ENCODE results near the gene DACT2. TPM values are rescaled to one million over a fixed set of nuclear protein-coding genes. Genes with fewer than 3 reads are reported as not detected.

The DACT2 gene
- total and polyA plus RNA-seq, 10 of the 15 experiments (the other 5 are each of a cell fraction or from before 2014, with no cell fraction given) = not detected

DNA sequence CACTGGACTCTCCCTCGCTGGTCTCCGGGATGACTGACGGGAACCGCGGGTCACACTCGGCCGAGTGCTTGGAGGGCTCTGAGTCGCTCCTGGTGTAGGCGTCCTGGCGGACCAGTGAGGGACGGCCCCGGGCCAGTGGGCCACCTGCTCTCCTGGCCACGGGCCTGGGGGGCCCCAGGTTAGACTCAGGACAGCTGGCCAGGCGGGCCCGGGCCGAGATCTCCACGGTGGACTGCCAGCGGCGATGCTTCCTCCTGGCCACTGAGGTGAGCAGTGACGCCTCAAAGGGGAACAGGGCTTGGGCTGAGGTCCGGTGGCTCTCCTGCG lies 11.9 kb downstream of the DACT2 start (continued):
- TF ChIP-seq, protein P1, sequence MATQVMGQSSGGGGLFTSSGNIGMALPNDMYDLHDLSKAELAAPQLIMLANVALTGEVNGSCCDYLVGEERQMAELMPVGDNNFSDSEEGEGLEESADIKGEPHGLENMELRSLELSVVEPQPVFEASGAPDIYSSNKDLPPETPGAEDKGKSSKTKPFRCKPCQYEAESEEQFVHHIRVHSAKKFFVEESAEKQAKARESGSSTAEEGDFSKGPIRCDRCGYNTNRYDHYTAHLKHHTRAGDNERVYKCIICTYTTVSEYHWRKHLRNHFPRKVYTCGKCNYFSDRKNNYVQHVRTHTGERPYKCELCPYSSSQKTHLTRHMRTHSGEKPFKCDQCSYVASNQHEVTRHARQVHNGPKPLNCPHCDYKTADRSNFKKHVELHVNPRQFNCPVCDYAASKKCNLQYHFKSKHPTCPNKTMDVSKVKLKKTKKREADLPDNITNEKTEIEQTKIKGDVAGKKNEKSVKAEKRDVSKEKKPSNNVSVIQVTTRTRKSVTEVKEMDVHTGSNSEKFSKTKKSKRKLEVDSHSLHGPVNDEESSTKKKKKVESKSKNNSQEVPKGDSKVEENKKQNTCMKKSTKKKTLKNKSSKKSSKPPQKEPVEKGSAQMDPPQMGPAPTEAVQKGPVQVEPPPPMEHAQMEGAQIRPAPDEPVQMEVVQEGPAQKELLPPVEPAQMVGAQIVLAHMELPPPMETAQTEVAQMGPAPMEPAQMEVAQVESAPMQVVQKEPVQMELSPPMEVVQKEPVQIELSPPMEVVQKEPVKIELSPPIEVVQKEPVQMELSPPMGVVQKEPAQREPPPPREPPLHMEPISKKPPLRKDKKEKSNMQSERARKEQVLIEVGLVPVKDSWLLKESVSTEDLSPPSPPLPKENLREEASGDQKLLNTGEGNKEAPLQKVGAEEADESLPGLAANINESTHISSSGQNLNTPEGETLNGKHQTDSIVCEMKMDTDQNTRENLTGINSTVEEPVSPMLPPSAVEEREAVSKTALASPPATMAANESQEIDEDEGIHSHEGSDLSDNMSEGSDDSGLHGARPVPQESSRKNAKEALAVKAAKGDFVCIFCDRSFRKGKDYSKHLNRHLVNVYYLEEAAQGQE (IDR thresholded peaks at IDR 0.05; ENCODE audit: low read depth, low read length) = no peak

GRCh38 chr6:168307015-168307694 lies 12.4 kb downstream of the DACT2 start:
- intact Hi-C loops (cut with micrococcal nuclease; ENCODE audit: unreplicated experiment) = no loop called here

More at GRCh38 chr6:168307015-168307694, 12.4 kb downstream of the DACT2 start:
- Histone ChIP-seq H2AFZ (ENCODE audit: control insufficient read depth, low read depth, low read length) (no peak overlapping the region), H3K4me3 (no peak overlapping the region), H3K9me3 (replicated peaks; ENCODE audit: control insufficient read depth, insufficient read depth, low read length) (no peaks in the 10 kb centered on the region), H3K27me3 (replicated peaks in 1 of 2; ENCODE audit: control insufficient read depth in 2 of 2, insufficient read depth in 2 of 2, low read length in 1 of 2) (no peaks in the 10 kb centered on the region), H3K4me1 (ENCODE audit: control insufficient read depth, insufficient read depth, low read length) (no peaks in the 10 kb centered on the region), H3K36me3 (ENCODE audit: control insufficient read depth in 2 of 2, insufficient read depth in 2 of 2, low read length in 1 of 2) (no peaks in the 10 kb centered on the region), H3K27ac (ENCODE audit: control insufficient read depth, insufficient read depth) (no peak overlapping the region), H3K79me2 (ENCODE audit: control insufficient read depth, insufficient read depth, low read length) (no peaks in the 10 kb centered on the region), H3K4me2 (ENCODE audit: control insufficient read depth, insufficient read depth) (no peak overlapping the region), H4K20me1 (ENCODE audit: control insufficient read depth, insufficient read depth) (no peaks in the 10 kb centered on the region), H3K9ac (ENCODE audit: control insufficient read depth, insufficient read depth, low read length) (no peak overlapping the region)
- ATAC-seq (no peak), FAIRE-seq (no peak), DNase-seq (ENCODE audit: low read depth, low spot score) (no peak)
- TF ChIP-seq ZNF622 (IDR thresholded peaks at IDR 0.05) (no peak), PKNOX1 (IDR thresholded peaks at IDR 0.05) (no peak), KAT2A (conservative IDR thresholded peaks at IDR 0.05; ENCODE audit: control insufficient read depth, low read depth, low read length) (no peak), TAF1 (IDR thresholded peaks at IDR 0.05; ENCODE audit: borderline replicate concordance, low read depth, low read length) (no peak), CBX3 (IDR thresholded peaks at IDR 0.05; ENCODE audit: borderline replicate concordance, low read depth) (no peak), MTA2 (IDR thresholded peaks at IDR 0.05; ENCODE audit: low read depth) (no peak), USF1 (IDR thresholded peaks at IDR 0.05; ENCODE audit: borderline replicate concordance, extremely low read length, insufficient read depth, low read depth, low read length) (no peak), EZH2 (IDR thresholded peaks at IDR 0.05; ENCODE audit: borderline replicate concordance, control insufficient read depth, low read depth, low read length) (no peak), NR2C2 (IDR thresholded peaks at IDR 0.05; ENCODE audit: borderline replicate concordance, control insufficient read depth, insufficient read length, low read depth) (no peak), CHD1 (IDR thresholded peaks at IDR 0.05; ENCODE audit: low read depth, low read length) (no peak), NBN (IDR thresholded peaks at IDR 0.05) (no peak), EED (IDR thresholded peaks at IDR 0.05; ENCODE audit: low read depth) (no peak), RELA (IDR thresholded peaks at IDR 0.05; ENCODE audit: borderline replicate concordance, partially characterized antibody) (no peak), SMARCA5 (IDR thresholded peaks at IDR 0.05) (no peak), TBL1XR1 (IDR thresholded peaks at IDR 0.05; ENCODE audit: low read depth, low read length) (no peak)
- TF ChIP-seq, protein P2, sequence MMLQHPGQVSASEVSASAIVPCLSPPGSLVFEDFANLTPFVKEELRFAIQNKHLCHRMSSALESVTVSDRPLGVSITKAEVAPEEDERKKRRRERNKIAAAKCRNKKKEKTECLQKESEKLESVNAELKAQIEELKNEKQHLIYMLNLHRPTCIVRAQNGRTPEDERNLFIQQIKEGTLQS (IDR thresholded peaks at IDR 0.05; ENCODE audit: borderline replicate concordance, extremely low read depth, low read depth, low read length) = no peak
- ChIA-PET CTCF (interaction anchor here (1.1 kb wide), 1 partner anchor 13 kb away, joined by 4 read pairs; no protein-coding TSS in a partner anchor), RAD21 (ENCODE audit: unreplicated experiment) (no interaction called here), SMC1A (ENCODE audit: uncharacterized antibody, unreplicated experiment) (no interaction called here), POLR2A (no interaction called here)
- in situ Hi-C loops (cut with MboI) = no loop called here
- 51% methylated on average over 30 of the region's 30 CpGs for WGBS (ENCODE audit: insufficient coverage, insufficient replicate concordance, low lambda C conversion rate, missing lambda C conversion rate)
- no TSS peak for BruUV-seq (replicated peaks)
